Measurements from ENCODE around the gene NGFR.

Gene NGFR

DNA sequence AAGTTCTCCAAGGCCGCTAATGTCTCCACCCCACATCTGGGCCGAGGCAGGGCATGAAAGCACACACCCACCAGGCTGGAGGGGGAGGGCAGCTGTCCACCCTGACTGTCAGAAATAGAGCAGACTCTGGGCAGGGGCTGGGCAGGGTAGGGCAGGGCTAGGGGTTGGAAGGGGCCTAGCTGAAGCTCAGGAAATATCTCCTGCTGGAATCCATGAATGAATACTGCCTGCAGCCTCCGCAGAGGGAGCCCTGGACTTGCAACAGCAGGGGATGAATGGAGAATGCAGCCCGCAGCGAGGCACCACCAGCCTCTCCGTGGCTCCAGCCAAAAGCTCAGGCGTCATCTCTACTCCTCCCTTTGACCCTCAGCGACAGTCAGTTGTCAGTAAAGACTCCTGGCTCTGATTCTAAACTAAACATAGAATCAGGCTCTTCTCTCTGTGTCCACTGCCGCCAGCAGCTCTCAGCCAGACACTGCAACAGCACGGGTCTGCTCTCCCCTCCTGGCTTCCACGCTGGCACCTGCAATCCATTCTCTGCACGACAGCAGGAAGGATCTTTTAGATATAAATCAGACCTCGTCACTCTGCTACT lies 23.9 kb upstream of the NGFR start:
- Histone ChIP-seq H3K27ac (no peak overlapping the region), H3K9me3 (no peaks in the 10 kb centered on the region), H3K4me1 (ENCODE audit: control insufficient read depth in 1 of 2, insufficient read depth in 1 of 2, low read depth in 1 of 2, low read length in 1 of 2) (no peaks in the 10 kb centered on the region), H3K4me3 (ENCODE audit: low read depth in 1 of 2, low read length in 1 of 2) (no peak overlapping the region), H3K36me3 (no peaks in the 10 kb centered on the region), H3K27me3 (peaks cover 99% of the 10 kb centered on the region)
- TF ChIP-seq, protein P1, sequence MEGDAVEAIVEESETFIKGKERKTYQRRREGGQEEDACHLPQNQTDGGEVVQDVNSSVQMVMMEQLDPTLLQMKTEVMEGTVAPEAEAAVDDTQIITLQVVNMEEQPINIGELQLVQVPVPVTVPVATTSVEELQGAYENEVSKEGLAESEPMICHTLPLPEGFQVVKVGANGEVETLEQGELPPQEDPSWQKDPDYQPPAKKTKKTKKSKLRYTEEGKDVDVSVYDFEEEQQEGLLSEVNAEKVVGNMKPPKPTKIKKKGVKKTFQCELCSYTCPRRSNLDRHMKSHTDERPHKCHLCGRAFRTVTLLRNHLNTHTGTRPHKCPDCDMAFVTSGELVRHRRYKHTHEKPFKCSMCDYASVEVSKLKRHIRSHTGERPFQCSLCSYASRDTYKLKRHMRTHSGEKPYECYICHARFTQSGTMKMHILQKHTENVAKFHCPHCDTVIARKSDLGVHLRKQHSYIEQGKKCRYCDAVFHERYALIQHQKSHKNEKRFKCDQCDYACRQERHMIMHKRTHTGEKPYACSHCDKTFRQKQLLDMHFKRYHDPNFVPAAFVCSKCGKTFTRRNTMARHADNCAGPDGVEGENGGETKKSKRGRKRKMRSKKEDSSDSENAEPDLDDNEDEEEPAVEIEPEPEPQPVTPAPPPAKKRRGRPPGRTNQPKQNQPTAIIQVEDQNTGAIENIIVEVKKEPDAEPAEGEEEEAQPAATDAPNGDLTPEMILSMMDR (IDR thresholded peaks at IDR 0.05) = no peak

GRCh38 chr17:49471769-49472168 lies 23.3 kb upstream of the NGFR start:
- Histone ChIP-seq H3K36me3 (no peaks in the 10 kb centered on the region), H3K27me3 (peaks cover 95% of the 10 kb centered on the region), H3K27ac (no peak overlapping the region), H3K4me1 (ENCODE audit: control insufficient read depth in 1 of 2, insufficient read depth in 1 of 2, low read depth in 1 of 2, low read length in 1 of 2) (no peaks in the 10 kb centered on the region), H3K9me3 (no peaks in the 10 kb centered on the region), H3K4me3 (ENCODE audit: low read depth in 1 of 2, low read length in 1 of 2) (no peak overlapping the region)
- TF ChIP-seq, protein P1 (IDR thresholded peaks at IDR 0.05) = no peak

- peaks cover 94% of the 10 kb centered on the region for H3K27me3 ChIP-seq
- TF ChIP-seq, protein P1 (IDR thresholded peaks at IDR 0.05) = no peak
These were observed 22.6 kb upstream of the NGFR start for GRCh38 chr17:49472527-49472926.

GRCh38 chr17:49473900-49474751 lies 21.0 kb upstream of the NGFR start:
- Histone ChIP-seq H3K27me3 (peaks cover 94% of the 10 kb centered on the region), H3K36me3 (no peaks in the 10 kb centered on the region), H3K27ac (no peak overlapping the region), H3K9me3 (no peaks in the 10 kb centered on the region), H3K4me1 (ENCODE audit: control insufficient read depth in 1 of 2, insufficient read depth in 1 of 2, low read depth in 1 of 2, low read length in 1 of 2) (no peaks in the 10 kb centered on the region), H3K4me3 (ENCODE audit: low read depth in 1 of 2, low read length in 1 of 2) (no peak overlapping the region)
- TF ChIP-seq, protein P1 (IDR thresholded peaks at IDR 0.05) = no peak

More at GRCh38 chr17:49472527-49472926, 22.6 kb upstream of the NGFR start:
- Histone ChIP-seq H3K36me3 (no peaks in the 10 kb centered on the region), H3K4me1 (ENCODE audit: control insufficient read depth in 1 of 2, insufficient read depth in 1 of 2, low read depth in 1 of 2, low read length in 1 of 2) (no peaks in the 10 kb centered on the region), H3K27ac (no peak overlapping the region), H3K9me3 (no peaks in the 10 kb centered on the region), H3K4me3 (ENCODE audit: low read depth in 1 of 2, low read length in 1 of 2) (no peak overlapping the region)

- H3K36me3 ChIP-seq = no peaks in the 10 kb centered on the region
- TF ChIP-seq, protein P1 (IDR thresholded peaks at IDR 0.05) = no peak
- H3K27ac ChIP-seq = no peak overlapping the region
These were observed 17.4 kb upstream of the NGFR start for GRCh38 chr17:49477709-49478108.

More at GRCh38 chr17:49477709-49478108, 17.4 kb upstream of the NGFR start:
- H3K4me1 ChIP-seq (ENCODE audit: control insufficient read depth in 1 of 2, insufficient read depth in 1 of 2, low read depth in 1 of 2, low read length in 1 of 2) = no peaks in the 10 kb centered on the region
- H3K4me3 ChIP-seq (ENCODE audit: low read depth in 1 of 2, low read length in 1 of 2) = no peak overlapping the region
- no peaks in the 10 kb centered on the region for H3K9me3 ChIP-seq
- H3K27me3 ChIP-seq = peaks cover 93% of the 10 kb centered on the region
